ENCODE data around the gene FNIP1.
"Not testable (repeated sequence)": the region's sequence is repeated elsewhere in the genome, so short reads cannot be mapped to it uniquely, and the experiment has no call there.

FNIP1 gene

DNA sequence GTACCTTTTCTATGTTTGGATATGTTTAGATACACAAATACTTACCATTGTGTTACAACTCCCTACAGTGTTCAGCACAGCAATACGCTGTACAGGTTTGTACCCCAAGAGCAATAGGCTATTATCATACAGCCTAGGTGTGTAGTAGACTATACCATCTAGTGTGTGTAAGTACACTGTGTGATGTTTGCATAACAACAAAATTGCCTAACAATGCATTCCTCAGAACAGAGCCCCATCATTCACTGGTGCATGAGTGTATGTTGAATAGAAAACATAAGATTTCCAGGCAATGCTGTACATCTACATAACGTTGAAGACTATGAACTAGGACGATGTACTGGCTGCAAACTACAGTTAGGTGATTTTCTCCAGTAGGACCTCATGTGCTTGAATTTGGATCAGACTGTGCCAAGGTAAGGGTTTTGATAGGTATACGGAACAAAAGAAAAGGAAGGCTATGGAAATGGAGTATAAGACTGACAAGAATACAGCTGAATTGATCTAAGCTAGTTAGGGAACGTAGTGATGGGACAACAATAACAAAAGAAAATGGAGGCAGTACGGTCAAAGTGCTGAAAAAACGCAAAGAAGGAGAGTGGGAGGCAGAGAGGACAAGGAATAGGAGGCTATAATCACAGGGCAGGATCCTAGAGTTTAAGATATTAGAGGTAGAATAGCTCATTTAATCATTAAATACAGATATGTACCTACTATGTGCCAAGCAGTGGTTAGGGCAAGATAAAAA is 46.9 kb downstream of the FNIP1 start:
- no peak for DNase-seq (ENCODE audit: low spot score)

DNA sequence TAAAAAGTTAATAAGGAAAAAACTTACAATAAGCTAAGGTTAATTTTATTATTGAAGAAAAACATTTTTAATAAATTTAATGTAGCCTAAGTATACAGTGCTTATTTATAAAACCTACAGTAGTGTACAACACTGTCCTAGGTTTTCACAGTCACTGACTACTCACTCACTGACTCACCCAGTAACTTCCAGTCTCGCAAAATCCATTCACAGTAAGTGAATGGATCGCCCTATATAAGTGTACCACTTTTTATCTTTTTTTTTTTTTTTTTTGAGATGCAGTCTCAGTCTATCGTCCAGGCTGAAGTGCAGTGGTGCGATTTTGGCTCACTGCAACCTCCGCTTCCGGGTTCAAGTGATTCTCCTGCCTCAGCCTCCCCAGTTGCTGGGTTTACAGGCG is 47.7 kb downstream of the FNIP1 start:
- DNase-seq (ENCODE audit: low spot score): no peak

DNA sequence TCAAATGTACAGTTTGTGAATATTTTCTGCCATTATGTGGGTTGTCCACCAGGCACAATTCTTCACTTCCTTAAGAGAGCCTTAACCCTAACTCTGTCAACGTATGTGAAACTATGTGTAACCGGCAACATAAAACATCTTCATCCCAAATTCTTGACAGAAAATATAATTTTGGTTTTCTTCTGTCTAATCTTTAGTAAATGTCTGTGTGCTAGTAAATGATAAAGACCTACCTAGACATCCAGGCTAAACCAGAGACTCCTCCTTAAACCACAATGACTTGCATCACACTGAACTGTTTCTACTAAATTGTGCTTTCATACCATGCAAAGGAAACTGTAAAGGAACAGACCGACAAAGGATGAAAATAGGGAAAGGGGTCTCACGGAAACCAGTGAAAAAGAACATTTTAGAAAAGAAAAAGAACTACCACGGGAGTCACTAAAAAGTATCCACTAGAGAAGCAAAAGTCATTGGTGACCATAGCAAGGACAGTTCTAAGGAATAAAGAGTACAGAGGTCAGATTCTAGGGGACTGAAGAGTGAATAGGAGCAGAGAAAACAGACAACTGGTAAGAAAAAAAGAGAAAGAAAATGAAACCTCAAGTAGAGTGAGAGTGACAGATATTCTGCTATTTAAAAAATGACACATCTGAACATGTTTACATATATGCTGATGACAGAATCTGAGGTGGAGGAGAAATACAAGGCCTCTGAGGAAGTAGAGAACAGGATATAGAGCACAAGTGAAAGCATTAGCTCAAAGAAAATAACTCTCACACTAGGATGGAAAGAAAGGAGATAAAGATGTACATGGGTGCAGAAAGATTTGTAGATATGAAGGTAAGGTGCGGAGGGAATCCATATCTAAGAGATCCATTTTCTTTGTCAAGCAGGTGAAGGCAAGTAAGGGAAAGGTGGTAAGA is 49.4 kb downstream of the FNIP1 start:
- DNase-seq (ENCODE audit: low spot score): peak; percentile 13

DNA sequence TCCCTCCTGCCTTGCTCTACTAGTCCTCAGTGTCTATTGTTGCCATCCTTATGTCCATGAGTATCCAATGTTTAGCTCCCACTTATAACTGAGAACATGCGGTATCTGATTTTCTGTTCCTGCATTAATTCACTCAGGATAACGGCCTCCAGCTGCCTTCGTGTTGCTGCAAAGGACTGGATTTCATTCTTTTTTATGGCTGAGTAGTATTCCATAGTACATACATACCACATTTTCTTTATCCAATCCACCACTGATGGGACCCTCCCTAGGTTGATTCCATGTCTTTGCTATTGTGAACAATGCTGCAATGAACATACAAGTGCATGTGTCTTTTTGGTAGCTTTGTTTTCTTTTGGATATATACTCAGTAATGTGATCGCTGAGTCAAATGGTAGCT is 50.4 kb downstream of the FNIP1 start:
- DNase-seq (ENCODE audit: low spot score): no peak

- no peak for DNase-seq (ENCODE audit: low spot score)
These were observed 51.1 kb downstream of the FNIP1 start for GRCh38 chr5:131745703-131746102.

- DNase-seq (ENCODE audit: low spot score): no peak
These were observed 51.7 kb downstream of the FNIP1 start for GRCh38 chr5:131745155-131745554.

GRCh38 chr5:131740477-131740876 is 56.3 kb downstream of the FNIP1 start:
- no peak for DNase-seq (ENCODE audit: low spot score)

GRCh38 chr5:131735393-131735792 is 61.4 kb downstream of the FNIP1 start:
- no peak for DNase-seq (ENCODE audit: low spot score)

- DNase-seq (ENCODE audit: low spot score): not testable (repeated sequence)
These were observed 61.9 kb downstream of the FNIP1 start for GRCh38 chr5:131734939-131735338.

- DNase-seq (ENCODE audit: low spot score): not testable (repeated sequence)
These were observed 67.5 kb downstream of the FNIP1 start for GRCh38 chr5:131729292-131729691.

GRCh38 chr5:131724089-131724488 is 72.7 kb downstream of the FNIP1 start:
- not testable (repeated sequence) for DNase-seq (ENCODE audit: low spot score)

- DNase-seq (ENCODE audit: low spot score): no peak
These were observed 76.1 kb downstream of the FNIP1 start for GRCh38 chr5:131720714-131721113.

DNA sequence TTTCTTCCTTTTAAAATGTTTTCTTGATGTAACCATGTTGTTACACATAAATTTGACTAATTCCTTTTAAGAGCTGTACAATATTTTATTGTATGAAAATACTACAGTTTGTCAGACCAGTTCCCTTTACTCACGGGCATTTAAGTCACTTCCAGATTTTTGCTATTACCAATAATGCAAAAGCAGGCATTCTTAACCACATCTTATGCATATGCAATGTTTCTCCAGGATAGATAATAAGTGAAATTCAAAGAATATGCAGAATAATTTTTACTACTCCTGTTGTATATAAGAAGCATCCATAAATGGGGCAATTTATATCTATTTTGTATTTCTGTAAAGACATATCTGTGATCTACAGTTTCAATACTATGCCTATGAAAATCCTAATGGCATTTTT is 77.3 kb downstream of the FNIP1 start:
- no peak for DNase-seq (ENCODE audit: low spot score)

GRCh38 chr5:131718487-131719014 is 78.3 kb downstream of the FNIP1 start:
- no peak for DNase-seq (ENCODE audit: low spot score)

GRCh38 chr5:131717164-131717563 is 79.7 kb downstream of the FNIP1 start:
- not testable (repeated sequence) for DNase-seq (ENCODE audit: low spot score)

- no peak for DNase-seq (ENCODE audit: low spot score)
These were observed 80.2 kb downstream of the FNIP1 start for GRCh38 chr5:131716650-131717049.

GRCh38 chr5:131710391-131710790 is 86.4 kb downstream of the FNIP1 start:
- DNase-seq (ENCODE audit: low spot score): no peak

- no peak for DNase-seq (ENCODE audit: low spot score)
These were observed 87.8 kb downstream of the FNIP1 start for GRCh38 chr5:131709043-131709442.

DNA sequence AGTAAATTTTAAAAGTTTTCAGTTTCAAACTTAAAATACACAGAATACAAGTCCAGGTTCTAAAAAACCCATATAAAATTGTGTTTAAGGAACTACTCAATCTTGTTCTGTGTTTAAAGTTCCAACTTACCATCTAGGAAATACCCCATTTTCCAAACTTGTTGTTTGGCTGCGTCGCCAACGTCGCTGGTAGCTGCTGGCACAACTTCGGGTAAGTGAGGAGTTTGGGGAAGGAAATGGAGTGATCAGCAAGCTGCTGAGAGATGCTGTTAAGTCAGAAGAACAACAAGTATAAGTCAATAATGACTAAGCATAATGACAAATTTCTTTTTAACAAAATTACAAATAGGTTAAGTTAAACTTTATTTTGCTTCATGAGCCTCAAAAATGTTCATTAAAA is 90.5 kb downstream of the FNIP1 start:
- DNase-seq (ENCODE audit: low spot score): no peak

DNA sequence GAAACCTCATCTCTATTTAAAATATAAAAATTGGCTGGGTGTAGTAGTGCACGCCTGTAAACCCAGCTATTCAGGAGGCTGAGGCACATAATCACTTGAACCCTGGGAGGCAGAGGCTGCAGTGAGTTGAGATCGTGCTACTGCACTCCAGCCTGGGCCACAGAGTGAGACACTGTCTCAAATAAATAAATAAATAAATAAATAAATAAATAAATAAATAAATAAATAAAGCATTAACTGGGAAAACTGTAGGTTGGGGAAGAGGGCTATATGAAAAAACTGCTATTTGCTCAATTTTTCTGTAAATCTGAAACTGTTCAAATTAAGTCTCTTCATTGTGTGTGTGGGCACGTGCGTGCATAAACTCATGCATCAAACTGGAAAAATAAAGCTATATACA is 101.9 kb downstream of the FNIP1 start:
- no peak for DNase-seq (ENCODE audit: low spot score)

DNA sequence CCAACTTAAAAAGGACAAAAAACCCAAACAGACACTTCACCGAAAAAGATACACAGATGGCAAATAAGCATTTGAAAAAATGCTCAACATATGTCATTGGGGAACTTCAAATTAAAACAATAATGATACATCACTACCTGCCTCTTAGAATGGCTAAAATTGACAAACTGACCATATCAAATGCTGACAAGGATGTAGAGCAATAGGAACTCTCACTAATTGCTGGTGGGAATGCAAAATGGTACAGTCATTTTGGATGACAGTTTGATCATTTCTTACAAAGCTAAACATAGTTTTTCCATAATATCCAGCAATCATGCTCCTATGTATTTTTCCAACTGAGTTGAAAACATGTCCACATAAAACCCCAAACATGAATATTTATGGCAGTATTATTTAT is 102.9 kb downstream of the FNIP1 start:
- DNase-seq (ENCODE audit: low spot score): no peak

DNA sequence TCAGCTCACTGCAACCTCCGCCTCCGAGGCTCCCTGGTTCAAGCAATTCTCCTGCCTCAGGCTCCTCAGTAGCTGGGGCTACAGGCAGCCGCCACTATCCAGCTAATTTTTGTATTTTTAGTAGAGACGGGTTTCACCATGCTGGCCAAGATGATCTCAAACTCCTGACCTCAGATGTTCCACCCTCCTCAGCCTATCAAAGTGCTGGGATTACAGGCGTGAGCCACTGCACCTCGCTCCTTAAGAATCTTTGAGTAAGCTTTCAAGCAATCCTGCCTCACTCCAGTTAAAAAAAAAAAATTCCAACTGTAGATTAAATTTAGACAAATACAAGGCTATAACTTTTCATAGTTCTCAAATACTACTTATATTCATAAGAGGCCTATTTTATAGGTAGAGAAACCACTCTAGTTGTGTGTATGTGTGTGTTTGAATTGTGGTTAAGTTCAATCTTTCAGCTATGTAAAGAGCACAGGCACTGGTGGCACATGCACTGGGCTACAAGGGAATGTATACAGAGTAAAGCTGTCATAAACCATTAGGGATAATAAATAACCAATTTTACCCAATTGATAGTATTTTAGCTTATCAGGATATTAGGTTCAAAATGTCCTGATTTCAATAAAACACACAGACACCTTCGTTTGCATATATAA is 111.2 kb downstream of the FNIP1 start:
- DNase-seq (ENCODE audit: low spot score): no peak

All from CD4-positive, alpha-beta T cell treated with Interleukin-6 at 100 ng/mL for 8 hours (primary cell).